CD4-positive, alpha-beta T cell treated with Interleukin-4 for 4 hours (primary cell): ENCODE results near the gene CASP8.
"Not testable (repeated sequence)": the region's sequence is repeated elsewhere in the genome, so short reads cannot be mapped to it uniquely, and the experiment has no call there.

ENCODE experiments used
- DNase-seq: peaks from one replicate; pipeline ENCODE4 v3.0.0-alpha.2; 2020

Gene CASP8

DNA sequence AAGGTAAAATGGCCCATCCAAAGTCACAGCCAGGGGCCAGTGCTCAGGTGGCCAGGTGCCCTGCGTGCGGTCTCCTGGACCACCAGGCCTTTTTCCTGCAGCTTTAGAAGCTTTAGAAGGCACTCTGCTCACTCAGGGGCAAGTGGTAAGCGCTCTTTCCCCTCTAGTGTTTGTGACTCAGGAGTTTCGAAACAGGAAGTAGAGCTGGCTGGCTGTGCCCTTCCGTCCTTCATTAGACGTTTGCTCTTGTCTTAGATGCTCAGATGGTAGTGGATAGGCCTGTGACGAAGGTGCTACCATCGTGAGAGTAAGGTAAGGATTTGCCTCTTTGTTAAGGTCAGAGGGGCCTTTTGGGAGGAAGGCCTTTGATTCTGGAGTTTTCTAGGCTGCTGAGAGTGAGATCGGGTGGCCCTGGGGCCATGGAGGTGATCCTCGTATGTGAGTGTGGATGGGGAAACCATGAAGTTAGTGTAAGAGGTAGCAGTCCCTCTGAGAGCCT, at the start of gene CASP8:
CASP8 (plus strand) TSS at position 235 of the 499 bp plus-strand sequence. CDS start 5,951 bp downstream, outside the sequence.
- peak; percentile 92 for DNase-seq

DNA sequence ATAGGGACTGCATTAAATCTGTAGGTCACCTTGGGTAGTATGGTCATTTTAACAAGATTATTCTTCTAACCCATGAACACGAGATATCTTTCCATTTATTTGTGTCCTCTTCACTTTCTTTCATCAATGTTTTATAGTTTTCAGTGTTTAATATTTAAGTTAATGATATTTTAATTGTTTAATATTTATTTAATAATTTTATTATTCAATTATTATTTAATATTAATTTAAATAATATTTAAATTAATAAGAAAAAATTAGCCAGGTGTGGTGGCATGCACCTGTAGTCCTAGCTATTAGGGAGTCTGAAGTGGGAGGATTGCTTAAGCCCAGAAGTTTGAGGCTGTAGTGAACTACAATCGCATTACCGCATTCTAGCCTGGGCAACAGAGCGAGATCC, 44.4 kb upstream of the CASP8 start:
- DNase-seq, result no peak

DNA sequence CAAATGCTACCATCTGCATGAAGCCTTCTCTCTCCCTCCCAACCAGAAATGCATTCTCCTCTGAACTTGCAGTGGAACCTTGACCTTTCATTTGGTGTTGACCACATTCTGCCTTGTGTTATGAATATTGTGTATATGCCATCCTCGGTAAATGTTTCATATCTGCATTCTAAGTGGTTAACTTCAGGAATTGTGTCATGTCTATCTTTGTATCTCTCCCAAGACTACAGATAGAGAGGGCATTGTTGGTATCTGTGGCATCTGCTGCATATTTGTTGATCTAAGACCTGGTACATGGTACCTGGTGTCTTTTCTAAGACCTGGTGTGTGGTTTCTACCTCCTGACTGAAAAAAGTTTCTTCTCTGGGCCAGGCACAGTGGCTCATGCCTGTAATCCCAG, 43.4 kb upstream of the CASP8 start:
- no peak for DNase-seq

- no peak for DNase-seq
Observed at GRCh38 chr2:201218780-201219179, 41.6 kb upstream of the CASP8 start.

GRCh38 chr2:201219328-201220096, 40.8 kb upstream of the CASP8 start:
- no peak for DNase-seq

- DNase-seq, result no peak
Observed at GRCh38 chr2:201220102-201220570, 40.2 kb upstream of the CASP8 start.

GRCh38 chr2:201223089-201224073, 37.0 kb upstream of the CASP8 start:
- no peak for DNase-seq

DNA sequence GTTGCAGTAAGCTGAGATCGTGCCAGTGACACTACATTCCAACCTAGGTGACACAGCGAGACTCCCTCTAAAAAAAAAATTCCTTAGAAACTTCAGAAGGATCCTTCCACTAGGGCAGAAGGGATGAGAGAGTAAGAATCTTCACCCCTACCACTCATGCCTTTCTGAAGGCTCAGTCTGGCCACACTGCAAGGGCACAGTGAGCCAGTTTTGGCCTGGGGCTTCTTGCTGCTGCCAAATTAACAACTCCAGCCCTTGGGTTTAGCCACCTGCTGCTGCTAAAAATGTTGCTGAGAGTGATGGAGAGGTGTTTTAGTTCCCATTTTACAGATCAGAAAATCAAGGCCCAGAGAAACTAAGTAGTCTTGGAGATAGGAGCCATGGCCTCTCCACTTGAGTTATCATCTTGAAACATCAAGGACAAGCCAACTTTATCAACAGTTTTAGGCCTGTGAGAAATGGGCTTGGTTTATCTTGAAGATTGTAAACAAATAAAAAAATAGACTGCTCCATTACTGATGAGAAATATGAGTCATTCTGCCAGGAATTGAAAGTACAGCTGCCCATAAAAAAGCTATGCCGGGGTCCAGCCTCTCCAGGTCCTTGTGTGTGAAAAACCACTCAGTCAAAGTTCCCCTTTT, 31.9 kb upstream of the CASP8 start:
- DNase-seq, result no peak

GRCh38 chr2:201228912-201229290, 31.4 kb upstream of the CASP8 start:
- DNase-seq, result no peak

DNA sequence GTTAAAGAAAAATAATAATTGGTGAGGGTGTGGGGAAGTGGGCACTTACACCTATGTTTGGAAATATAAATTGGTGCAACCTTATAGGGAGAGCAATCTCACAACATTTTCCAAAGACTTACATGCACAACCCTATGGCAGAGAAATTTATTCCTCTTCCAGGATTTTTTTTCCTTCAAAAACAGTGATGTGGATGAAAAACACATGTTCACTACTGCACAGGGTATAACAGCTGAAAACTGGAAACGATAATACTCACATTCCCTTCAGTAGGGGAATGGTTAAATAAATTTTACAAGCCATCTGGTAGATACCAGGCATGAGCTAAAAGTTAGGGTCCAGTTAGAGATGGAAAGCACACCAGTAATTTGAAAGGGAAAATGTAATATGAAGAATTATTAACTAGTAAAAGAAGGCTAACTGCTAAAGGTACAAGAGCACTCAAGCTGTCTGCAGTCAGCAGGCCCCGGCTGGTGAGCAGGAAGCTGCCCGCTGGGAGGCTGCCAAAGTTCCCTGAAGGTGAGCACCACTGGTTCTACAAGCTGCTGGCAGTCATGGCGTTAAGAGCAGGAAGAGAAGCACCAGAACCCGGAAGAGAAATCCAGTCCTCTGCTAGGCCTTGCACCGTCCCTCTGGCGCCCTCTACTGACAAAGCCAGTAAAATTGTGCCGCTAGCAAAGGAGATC, 28.4 kb upstream of the CASP8 start:
- peak; percentile 92 for DNase-seq

DNA sequence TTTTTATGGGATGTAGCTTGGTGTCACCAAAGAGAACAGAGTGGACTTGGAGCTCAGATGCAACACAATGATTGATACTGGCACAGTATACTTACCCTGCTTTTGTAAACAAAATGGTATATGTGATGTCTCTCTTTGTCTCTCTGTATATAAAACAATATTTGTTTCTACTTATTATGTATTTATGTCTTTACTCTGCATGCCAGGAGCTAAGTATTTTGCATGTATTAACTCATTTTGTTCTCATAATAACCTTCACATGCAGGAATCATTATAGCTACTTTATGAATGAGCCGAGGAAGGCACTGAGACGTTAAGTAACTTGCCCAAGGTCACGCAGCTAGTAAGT, 27.9 kb upstream of the CASP8 start:
- no peak for DNase-seq

GRCh38 chr2:201233192-201233811, 27.0 kb upstream of the CASP8 start:
- peak; percentile 90 for DNase-seq

DNA sequence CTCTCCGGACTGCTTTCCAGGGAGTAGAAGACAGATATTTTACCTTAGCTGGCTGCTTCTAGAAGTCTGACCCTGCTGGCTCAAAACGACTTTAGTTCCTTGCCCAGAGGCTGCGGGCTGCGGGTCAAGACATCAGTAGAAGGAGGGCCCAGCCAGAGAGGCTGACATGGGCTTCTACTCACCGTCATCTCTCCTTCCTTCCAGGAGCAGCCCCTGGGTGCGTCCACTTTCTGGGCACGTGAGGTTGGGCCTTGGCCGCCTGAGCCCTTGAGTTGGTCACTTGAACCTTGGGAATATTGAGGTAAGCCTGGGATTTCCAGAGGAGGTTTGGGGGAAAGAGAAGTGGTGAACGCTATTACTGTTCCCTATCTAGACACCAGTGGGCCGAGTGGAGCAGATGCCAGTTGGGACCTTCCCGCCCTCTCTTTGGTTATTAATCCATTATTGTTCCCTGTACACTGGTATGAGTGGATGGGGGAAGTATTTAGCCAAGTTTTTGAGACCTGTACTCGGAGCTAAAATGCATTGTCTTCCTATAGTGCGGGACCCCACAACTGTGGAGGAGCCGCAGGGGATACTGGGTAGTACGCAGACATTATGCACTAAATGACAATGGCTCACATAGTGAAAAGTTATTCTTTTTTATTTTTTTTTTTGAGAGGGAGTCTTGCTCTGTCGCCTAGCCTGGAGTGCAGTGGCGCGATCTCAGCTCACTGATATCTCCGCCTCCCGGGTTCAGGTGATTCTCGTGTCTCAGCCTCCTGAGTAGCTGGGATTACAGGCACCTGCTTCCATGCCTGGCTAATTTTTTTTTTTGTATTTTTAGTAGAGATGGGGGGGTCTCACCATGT, 26.3 kb upstream of the CASP8 start:
- DNase-seq, result no peak

GRCh38 chr2:201234663-201235135, 25.6 kb upstream of the CASP8 start:
- no peak for DNase-seq

- peak; percentile 83 for DNase-seq
Observed at GRCh38 chr2:201235860-201236811, 24.2 kb upstream of the CASP8 start.

DNA sequence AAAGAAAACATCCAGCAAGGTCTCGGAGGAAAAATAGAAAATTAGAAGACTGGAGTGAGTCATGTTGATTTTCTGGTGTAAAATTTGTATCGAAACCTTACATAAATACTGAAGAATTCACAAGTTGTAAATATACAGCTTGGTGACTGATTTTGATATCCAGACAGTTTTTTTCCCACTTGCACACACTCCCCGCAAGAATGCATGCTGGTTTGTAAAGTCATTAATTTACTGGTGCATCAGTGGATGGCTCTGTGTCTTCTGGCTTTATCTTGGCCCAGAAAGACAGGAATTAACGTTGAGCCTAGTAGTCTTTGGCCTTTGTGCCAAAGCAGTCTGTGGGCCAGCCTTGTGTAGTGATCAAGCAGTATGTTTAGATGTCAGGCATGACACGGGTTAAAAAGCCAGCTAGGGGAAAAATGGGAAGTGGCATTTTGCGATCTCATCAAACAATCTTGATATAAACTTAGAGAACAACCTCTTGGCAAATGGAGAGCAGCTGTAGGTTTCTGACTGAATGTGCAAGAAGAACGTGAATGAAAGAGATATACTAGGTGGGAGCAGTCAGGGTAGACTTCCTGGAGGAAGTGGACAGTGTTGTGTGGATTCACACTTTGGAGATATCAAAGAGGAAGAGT, 22.7 kb upstream of the CASP8 start:
- DNase-seq, result no peak

DNA sequence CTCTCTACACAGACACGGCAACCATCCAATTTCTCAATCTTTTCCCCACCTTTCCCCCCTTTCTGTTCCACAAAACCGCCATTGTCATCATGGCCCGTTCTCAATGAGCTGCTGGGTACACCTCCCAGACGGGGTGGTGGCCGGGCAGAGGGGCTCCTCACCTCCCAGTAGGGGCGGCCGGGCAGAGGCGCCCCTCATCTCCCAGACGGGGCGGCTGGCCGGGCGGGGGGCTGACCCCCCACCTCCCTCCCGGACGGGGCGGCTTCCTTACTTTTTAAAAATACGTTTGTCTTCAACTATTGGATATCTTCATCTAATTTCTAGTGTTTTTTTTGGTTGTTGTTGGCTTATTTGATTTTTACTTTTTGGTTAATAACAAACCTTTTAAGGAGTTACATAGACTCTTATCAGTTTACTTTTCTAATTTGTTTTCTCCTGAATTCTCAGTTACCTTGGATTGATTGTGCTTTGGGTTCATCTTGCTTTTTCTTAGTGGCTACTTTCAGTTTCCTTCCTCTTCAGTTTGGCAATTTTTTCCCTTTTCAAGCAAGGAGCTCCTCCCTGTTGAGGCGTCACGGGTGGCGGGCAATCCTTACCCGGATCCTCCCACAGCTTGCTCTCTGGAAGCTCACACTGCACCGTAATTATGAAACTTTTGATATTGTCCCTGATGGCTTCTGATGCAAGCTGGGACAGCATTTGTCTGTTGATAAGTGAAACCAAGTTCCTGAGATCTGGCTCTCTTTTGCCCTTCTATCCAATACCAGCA, 21.0 kb upstream of the CASP8 start:
- DNase-seq, result not testable (repeated sequence)

DNA sequence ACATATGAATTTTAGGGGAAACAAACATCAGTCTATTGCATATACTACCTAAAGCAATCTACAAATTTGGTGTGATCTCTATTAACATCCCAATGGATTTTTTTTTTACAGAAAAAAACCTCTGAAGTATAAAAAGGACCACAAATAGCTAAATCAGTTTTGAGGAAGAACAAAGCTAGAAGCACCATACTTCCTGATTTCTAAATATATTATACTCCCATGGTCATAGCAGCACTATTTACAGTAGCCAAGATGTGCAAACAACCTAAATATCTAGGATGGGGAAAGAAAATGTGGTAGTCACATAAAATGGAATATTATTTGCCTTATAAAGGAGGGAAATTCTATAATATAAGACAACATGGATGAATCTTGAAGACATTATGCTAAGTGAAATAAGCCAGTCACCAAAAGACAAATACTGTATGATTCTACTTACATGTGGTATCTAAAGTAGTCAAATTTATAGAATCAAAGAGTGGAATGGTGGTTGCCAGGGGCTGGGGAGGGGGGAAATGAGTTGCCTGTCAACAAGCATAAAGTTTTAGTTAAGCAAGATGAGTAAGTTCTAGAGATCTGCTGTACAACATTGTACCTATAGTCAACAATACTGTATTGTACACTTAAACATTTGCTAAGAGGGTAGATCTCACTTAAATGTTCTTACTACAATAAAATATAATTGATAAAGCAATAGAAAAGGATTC, 17.6 kb upstream of the CASP8 start:
- no peak for DNase-seq
